OCI-LY3 (cell line): ENCODE measurements around the gene EPHB3.

Experiments used
- EZH2phosphoT487 ChIP-seq: fragments of 200-600 bp; shearing (Covaris generic); IDR thresholded peaks from 2 replicates; pipeline ENCODE4 v1.6.1; 2018; ENCODE audit warnings: antibody characterized with exemption, mixed run types, low read depth
- TF ChIP-seq, protein P1 (sequence below): fragments of 200-600, 300-600 bp; sonication (generic); IDR thresholded peaks from 2 replicates; pipeline ENCODE4 v1.5.1; 2014; ENCODE audit warnings: antibody characterized with exemption, low read length, low read depth

DNA sequence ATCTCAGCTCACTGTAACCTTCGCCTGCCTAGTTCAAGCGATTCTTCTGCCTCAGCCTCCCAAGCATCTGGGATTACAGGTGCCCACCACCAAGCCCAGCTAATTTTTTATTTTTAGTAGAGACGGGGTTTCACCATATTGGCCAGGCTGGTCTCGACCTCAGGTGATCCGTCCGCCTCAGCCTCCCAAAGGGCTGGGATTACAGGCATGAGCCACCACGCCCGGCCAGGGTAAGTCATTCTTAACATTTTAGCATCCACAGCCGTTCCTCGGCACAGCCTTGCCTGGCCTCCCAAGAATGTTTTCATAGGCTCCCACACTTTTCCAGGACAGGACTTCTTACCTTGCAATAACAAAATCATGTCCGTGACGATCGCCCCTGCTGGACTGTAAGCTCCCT lies 8.7 kb upstream of the EPHB3 start:
- TF ChIP-seq, protein P1, sequence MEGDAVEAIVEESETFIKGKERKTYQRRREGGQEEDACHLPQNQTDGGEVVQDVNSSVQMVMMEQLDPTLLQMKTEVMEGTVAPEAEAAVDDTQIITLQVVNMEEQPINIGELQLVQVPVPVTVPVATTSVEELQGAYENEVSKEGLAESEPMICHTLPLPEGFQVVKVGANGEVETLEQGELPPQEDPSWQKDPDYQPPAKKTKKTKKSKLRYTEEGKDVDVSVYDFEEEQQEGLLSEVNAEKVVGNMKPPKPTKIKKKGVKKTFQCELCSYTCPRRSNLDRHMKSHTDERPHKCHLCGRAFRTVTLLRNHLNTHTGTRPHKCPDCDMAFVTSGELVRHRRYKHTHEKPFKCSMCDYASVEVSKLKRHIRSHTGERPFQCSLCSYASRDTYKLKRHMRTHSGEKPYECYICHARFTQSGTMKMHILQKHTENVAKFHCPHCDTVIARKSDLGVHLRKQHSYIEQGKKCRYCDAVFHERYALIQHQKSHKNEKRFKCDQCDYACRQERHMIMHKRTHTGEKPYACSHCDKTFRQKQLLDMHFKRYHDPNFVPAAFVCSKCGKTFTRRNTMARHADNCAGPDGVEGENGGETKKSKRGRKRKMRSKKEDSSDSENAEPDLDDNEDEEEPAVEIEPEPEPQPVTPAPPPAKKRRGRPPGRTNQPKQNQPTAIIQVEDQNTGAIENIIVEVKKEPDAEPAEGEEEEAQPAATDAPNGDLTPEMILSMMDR, result no peak
- no peak for TF ChIP-seq EZH2phosphoT487
